Right lobe of liver (tissue), 6 donors: ENCODE results near the gene SLAMF8. TPM values are rescaled to one million over a fixed set of nuclear protein-coding genes. Genes with fewer than 3 reads are reported as not detected.
A peak's percentile ranks its signal among the peaks of the same experiment; 100 is the strongest.

Experiments used
- ATAC-seq, 4 donors: fragments of 200-7000 bp; cut with Tn5 transposase; one replicate each; pipeline ENCODE4 v1.9.1; 2020; ENCODE audit warnings: mild to moderate bottlenecking in 4 of 4, moderate library complexity in 4 of 4
- DNase-seq, 3 donors: peaks; one replicate each; pipeline ENCODE4 v3.0.0-alpha.2; 2020
- H3K27ac ChIP-seq, 3 donors: fragments of 200-600 bp; one replicate each; pipeline ENCODE4 v1.8.0; 2022
- H3K27me3 ChIP-seq, 2 donors: fragments of 200-600 bp; one replicate each; pipeline ENCODE4 v1.8.0; 2022
- H3K36me3 ChIP-seq, 4 donors: fragments of 200-600 bp; sonication (generic) in 1 of 4; one replicate each; pipeline versions ENCODE4 v1.5.1 to v1.8.0; 2017 to 2022; ENCODE audit warnings: control low read depth in 1 of 4
- H3K4me1 ChIP-seq, 4 donors: fragments of 200-600 bp; sonication (generic) in 1 of 4; one replicate each; pipeline versions ENCODE4 v1.5.1 to v1.8.0; 2017 to 2022; ENCODE audit warnings: control low read depth in 1 of 4
- H3K4me3 ChIP-seq, 3 donors: fragments of 200-600 bp; one replicate each; pipeline ENCODE4 v1.8.0; 2022
- H3K9me3 ChIP-seq, 4 donors: fragments of 200-600 bp; sonication (generic) in 1 of 4; one replicate each; pipeline versions ENCODE4 v1.5.1 to v1.8.0; 2017 to 2022; ENCODE audit warnings: control low read depth in 1 of 4
- POLR2A ChIP-seq: fragments of 450-650 bp; IDR thresholded peaks from one replicate; pipeline ENCODE4 v1.6.1; 2017; ENCODE audit warnings: antibody characterized with exemption, mild to moderate bottlenecking
- WGBS: methylation state at CpG from one replicate; pipeline ENCODE4 v1.1.6; 2018; ENCODE audit warnings: low coverage, low lambda C conversion rate; ENCODE audit not compliant: insufficient coverage; ENCODE audit errors: missing lambda C conversion rate; 5-methylcytosine and 5-hydroxymethylcytosine counted together
- intact Hi-C, 2 donors: fragments of 100-400 bp; cut with DNase I; formaldehyde crosslinking; loops; one replicate each; pipeline versions ENCODE4 v1.11.2 to v1.14.1; 2022
- total RNA-seq, 6 experiments: library from RNA; depleted of rRNA in 2 of 6; stranded (reverse); fragments of >200 nt in 2 of 6; fragmentation: NEBNext Ultra II Directional in 3 of 6; extraction: Animal tissue kit (Norgen Biotek cat#: 25700) in 3 of 6; gene quantifications; one replicate each; pipeline versions ENCODE4 v1.1.0 to v1.2.4, GENCODE V29; 2016 to 2023
- TF ChIP-seq, protein P1 (sequence below), 4 donors: fragments of 200-600 bp in 3 of 4; fragments of 450-650 bp in 1 of 4; IDR thresholded peaks; one replicate each; pipeline versions ENCODE4 v1.5.1 to v1.8.0; 2016 to 2022; ENCODE audit warnings: antibody characterized with exemption in 4 of 4, mild to moderate bottlenecking in 2 of 4
- donor health status: DM: no; HTN: yes; CAD: no.
- donor health status: DM: no; HTN: no; CAD: no.
- donor health status: DM: no; HTN: no; CAD: no.
- donor health status: DM: no; HTN: yes; CAD: no.
- donor health status: DM: no; HTN: yes; CAD: no.

Gene SLAMF8
- total RNA-seq, 6 experiments from 2014 or later, result 0.33 to 5.7 (median 2.5) TPM

DNA sequence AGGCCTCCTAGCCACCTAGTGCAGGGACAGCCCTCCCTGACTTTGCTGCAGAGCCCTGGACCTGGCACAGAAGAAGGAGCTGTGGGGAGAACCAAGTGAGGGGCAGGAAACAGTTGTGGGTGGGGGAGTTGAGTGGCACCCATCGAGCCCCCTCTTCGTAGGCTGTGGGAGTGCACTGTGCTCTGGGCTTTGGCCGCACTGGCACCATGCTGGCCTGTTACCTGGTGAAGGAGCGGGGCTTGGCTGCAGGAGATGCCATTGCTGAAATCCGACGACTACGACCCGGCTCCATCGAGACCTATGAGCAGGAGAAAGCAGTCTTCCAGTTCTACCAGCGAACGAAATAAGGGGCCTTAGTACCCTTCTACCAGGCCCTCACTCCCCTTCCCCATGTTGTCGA is 44.7 kb upstream of the SLAMF8 start:
- no peaks in the 10 kb centered on the region for H3K27me3 ChIP-seq
- peak overlapping the region in 1 of 3 donors; percentile 90 for H3K27ac ChIP-seq
- ATAC-seq (no peak), DNase-seq (no peak)
- WGBS, result 100% methylated on average over 2 of the region's 12 CpGs
- H3K9me3 ChIP-seq, result no peaks in the 10 kb centered on the region
- TF ChIP-seq, protein P1, sequence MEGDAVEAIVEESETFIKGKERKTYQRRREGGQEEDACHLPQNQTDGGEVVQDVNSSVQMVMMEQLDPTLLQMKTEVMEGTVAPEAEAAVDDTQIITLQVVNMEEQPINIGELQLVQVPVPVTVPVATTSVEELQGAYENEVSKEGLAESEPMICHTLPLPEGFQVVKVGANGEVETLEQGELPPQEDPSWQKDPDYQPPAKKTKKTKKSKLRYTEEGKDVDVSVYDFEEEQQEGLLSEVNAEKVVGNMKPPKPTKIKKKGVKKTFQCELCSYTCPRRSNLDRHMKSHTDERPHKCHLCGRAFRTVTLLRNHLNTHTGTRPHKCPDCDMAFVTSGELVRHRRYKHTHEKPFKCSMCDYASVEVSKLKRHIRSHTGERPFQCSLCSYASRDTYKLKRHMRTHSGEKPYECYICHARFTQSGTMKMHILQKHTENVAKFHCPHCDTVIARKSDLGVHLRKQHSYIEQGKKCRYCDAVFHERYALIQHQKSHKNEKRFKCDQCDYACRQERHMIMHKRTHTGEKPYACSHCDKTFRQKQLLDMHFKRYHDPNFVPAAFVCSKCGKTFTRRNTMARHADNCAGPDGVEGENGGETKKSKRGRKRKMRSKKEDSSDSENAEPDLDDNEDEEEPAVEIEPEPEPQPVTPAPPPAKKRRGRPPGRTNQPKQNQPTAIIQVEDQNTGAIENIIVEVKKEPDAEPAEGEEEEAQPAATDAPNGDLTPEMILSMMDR (IDR thresholded peaks at IDR 0.05), result no peak
- TF ChIP-seq POLR2A, result no peak
- H3K4me3 ChIP-seq, result peak overlapping the region; percentile 82 to 91 (median 85)
- intact Hi-C loops, result no loop called here
- peaks cover 0 to 18% (median 6%) of the 10 kb centered on the region in 4 donors for H3K4me1 ChIP-seq
- no peaks in the 10 kb centered on the region for H3K36me3 ChIP-seq

DNA sequence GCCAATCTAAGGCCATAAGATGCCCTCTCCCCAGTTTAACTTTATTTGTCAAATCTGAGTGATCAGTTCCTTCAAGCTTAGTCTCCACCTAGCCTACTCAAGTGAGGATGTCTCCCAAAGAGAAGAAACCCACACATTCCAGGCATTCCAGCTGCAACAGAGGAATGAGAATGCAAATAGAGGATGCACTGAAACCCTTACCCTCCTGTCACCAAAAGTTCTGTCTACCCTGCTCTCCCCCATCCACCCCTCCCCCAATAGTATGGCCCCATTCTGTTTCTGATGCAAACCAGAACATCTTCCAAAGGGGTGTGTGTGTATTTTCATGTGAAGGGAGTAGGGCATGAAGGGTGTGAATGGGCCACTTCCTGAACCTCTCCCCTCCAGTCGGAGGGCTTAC is 42.9 kb upstream of the SLAMF8 start:
- Histone ChIP-seq H3K27me3 (no peaks in the 10 kb centered on the region), H3K9me3 (no peaks in the 10 kb centered on the region), H3K4me3 (no peak overlapping the region), H3K4me1 (peaks cover 0 to 18% (median 6%) of the 10 kb centered on the region in 4 donors), H3K36me3 (no peaks in the 10 kb centered on the region), H3K27ac (no peak overlapping the region)
- WGBS, result 56% methylated on average over 1 of the region's 1 CpG
- TF ChIP-seq POLR2A, result no peak
- TF ChIP-seq, protein P1 (IDR thresholded peaks at IDR 0.05), result no peak
- intact Hi-C loops, result no loop called here
- DNase-seq, result no peak
- no peak for ATAC-seq

- intact Hi-C loops, result no loop called here
- DNase-seq, result no peak
- Histone ChIP-seq H3K4me3 (no peak overlapping the region), H3K4me1 (peaks cover 0 to 12% (median 6%) of the 10 kb centered on the region in 4 donors), H3K27me3 (no peaks in the 10 kb centered on the region), H3K27ac (no peak overlapping the region), H3K36me3 (no peaks in the 10 kb centered on the region), H3K9me3 (no peaks in the 10 kb centered on the region)
- 56% methylated on average over 3 of the region's 3 CpGs for WGBS
- TF ChIP-seq, protein P1 (IDR thresholded peaks at IDR 0.05), result no peak
- no peak for TF ChIP-seq POLR2A
- ATAC-seq, result no peak
Measured at GRCh38 chr1:159786465-159786864, 40.2 kb upstream of the SLAMF8 start.

DNA sequence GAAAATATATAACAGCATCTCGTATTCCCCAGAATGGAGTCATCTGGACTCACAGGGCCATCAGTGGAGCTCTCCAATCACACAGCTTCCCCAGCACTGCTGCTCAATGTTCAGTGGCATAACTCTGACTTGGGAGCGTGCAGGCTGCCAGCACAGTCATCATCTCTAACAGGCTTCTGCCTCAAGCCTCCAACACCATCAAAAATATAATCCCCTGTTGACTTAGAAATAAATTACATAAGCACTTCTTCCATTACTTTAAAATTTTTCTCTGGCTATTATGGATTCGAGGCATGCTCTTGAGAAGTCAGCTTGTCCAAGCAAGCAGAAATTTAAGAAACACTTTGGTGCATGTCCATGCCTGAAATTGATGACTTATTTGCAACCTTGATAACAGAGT is 39.7 kb upstream of the SLAMF8 start:
- H3K36me3 ChIP-seq, result no peaks in the 10 kb centered on the region
- TF ChIP-seq POLR2A, result no peak
- TF ChIP-seq, protein P1 (IDR thresholded peaks at IDR 0.05), result no peak
- intact Hi-C loops, result no loop called here
- ATAC-seq (no peak), DNase-seq (no peak)
- 89% methylated on average over 3 of the region's 3 CpGs for WGBS
- no peak overlapping the region for H3K27ac ChIP-seq
- H3K4me3 ChIP-seq, result no peak overlapping the region
- peaks cover 0 to 9% (median 4%) of the 10 kb centered on the region in 4 donors for H3K4me1 ChIP-seq
- H3K27me3 ChIP-seq, result no peaks in the 10 kb centered on the region
- no peaks in the 10 kb centered on the region for H3K9me3 ChIP-seq
